Endothelial cell of umbilical vein (primary cell): Measurements from ENCODE around the gene ZMIZ2. TPM values are rescaled to one million over a fixed set of nuclear protein-coding genes. Genes with fewer than 3 reads are reported as not detected.

Experiments used
- BruUV-seq: library from RNA; stranded (reverse); fragments of 400-500 nt; replicated peaks from 2 replicates; lab custom pipeline; 2021; lab: Mats Ljungman, UMichigan
- CTCF ChIA-PET: fragments of 300-600, 350-600 bp; sonication (Branson Sonifier 250); formaldehyde crosslinking; loops from one replicate; lab custom pipeline; 2021; ENCODE audit warnings: antibody characterized with exemption, inconsistent platforms; lab: Charles Lee
- POLR2A ChIA-PET: fragments of 300-600, 350-600 bp; sonication (Branson Sonifier 250); formaldehyde crosslinking; loops from one replicate; lab custom pipeline; 2021; ENCODE audit warnings: antibody characterized with exemption, inconsistent platforms; lab: Charles Lee
- DNase-seq: peaks from one replicate; pipeline ENCODE4 v3.0.0-alpha.2; 2011; ENCODE audit warnings: low read depth, low spot score
- FAIRE-seq: peaks from 2 replicates; lab custom pipeline; 2011; peaks lifted over from hg19 to GRCh38; lab: Jason Lieb, UNC
- H2AFZ ChIP-seq: 2 replicates; pipeline ENCODE4 v1.6.0; 2012; ENCODE audit warnings: low read depth, low read length, control low read depth, inconsistent platforms
- H3K27ac ChIP-seq: 2 replicates; pipeline ENCODE4 v1.5.1; 2011; ENCODE audit warnings: low read depth, mild to moderate bottlenecking, control low read depth, low read length, moderate library complexity; ENCODE audit not compliant: insufficient read depth
- H3K27me3 ChIP-seq, 2 experiments: 2 replicates each; pipeline versions ENCODE4 v1.6.0 to v1.6.1; 2011; ENCODE audit warnings: low read length in 2 of 2, mixed read lengths in 1 of 2; ENCODE audit not compliant: control insufficient read depth in 2 of 2, insufficient read depth in 2 of 2
- H3K36me3 ChIP-seq, 2 experiments: 2 replicates in 1 of 2; 3 replicates in 1 of 2; pipeline ENCODE4 v1.5.1; 2011; ENCODE audit warnings: low read length in 2 of 2, mild to moderate bottlenecking in 1 of 2, moderate library complexity in 1 of 2; ENCODE audit not compliant: control insufficient read depth in 2 of 2, insufficient read depth in 2 of 2; ENCODE audit errors: extremely low read depth in 1 of 2
- H3K4me1 ChIP-seq: 3 replicates; pipeline ENCODE4 v1.5.1; 2011; ENCODE audit warnings: mild to moderate bottlenecking, low read length; ENCODE audit not compliant: control insufficient read depth, insufficient read depth; ENCODE audit errors: extremely low read depth
- H3K4me2 ChIP-seq: 2 replicates; pipeline ENCODE4 v1.6.1; 2011; ENCODE audit warnings: low read length, control low read depth, mixed read lengths; ENCODE audit not compliant: insufficient read depth
- H3K4me3 ChIP-seq, 3 experiments: fragments of 200-600 bp in 1 of 3; sonication (generic), shearing (Covaris generic) in 1 of 3; replicated peaks in 1 of 3; 2 replicates each; pipeline ENCODE4 v1.5.1; 2011 to 2016; ENCODE audit warnings: control low read depth in 3 of 3, low read length in 3 of 3, mild to moderate bottlenecking in 2 of 3, inconsistent platforms in 1 of 3, low read depth in 1 of 3, moderate library complexity in 1 of 3; ENCODE audit not compliant: insufficient read depth in 1 of 3
- H3K79me2 ChIP-seq: 2 replicates; pipeline ENCODE4 v1.6.0; 2012; ENCODE audit warnings: low read length, inconsistent platforms; ENCODE audit not compliant: control insufficient read depth, insufficient read depth
- H3K9ac ChIP-seq: replicated peaks from 2 replicates; pipeline ENCODE3; 2011; ENCODE audit warnings: low read length, control low read depth; ENCODE audit not compliant: insufficient read depth; ENCODE audit errors: extremely low read depth
- H3K9me1 ChIP-seq: replicated peaks from 3 replicates; pipeline ENCODE4 v1.6.0; 2011; ENCODE audit warnings: mild to moderate bottlenecking, low read length; ENCODE audit not compliant: control insufficient read depth, insufficient read depth; ENCODE audit errors: extremely low read depth
- H3K9me3 ChIP-seq: replicated peaks from 2 replicates; pipeline ENCODE4 v1.5.1; 2012; ENCODE audit warnings: low read length, inconsistent platforms; ENCODE audit not compliant: control insufficient read depth, insufficient read depth
- H4K20me1 ChIP-seq: replicated peaks from 2 replicates; pipeline ENCODE3; 2011; ENCODE audit warnings: mild to moderate bottlenecking, low read length; ENCODE audit not compliant: control insufficient read depth, insufficient read depth; ENCODE audit errors: extremely low read depth
- CTCF ChIP-seq, 2 donors: IDR thresholded peaks; 1 replicate in 1 of 2; 2 replicates in 1 of 2; pipeline ENCODE4 v1.5.1; 2011; ENCODE audit warnings: low read length in 2 of 2, mild to moderate bottlenecking in 2 of 2, moderate library complexity in 2 of 2, control low read depth in 1 of 2, inconsistent platforms in 1 of 2, low read depth in 1 of 2; ENCODE audit not compliant: insufficient read depth in 1 of 2; ENCODE audit errors: extremely low read depth in 1 of 2
- EZH2 ChIP-seq: IDR thresholded peaks from 2 replicates; pipeline ENCODE4 v1.6.1; 2012; ENCODE audit warnings: borderline replicate concordance, low read depth, mild to moderate bottlenecking, moderate library complexity, low read length, inconsistent platforms; ENCODE audit not compliant: severe bottlenecking
- FOS ChIP-seq: IDR thresholded peaks from 2 replicates; pipeline ENCODE4 v1.6.1; 2011; ENCODE audit warnings: mild to moderate bottlenecking, low read length, moderate library complexity, borderline replicate concordance; ENCODE audit not compliant: insufficient read depth
- GATA2 ChIP-seq: IDR thresholded peaks from 2 replicates; pipeline ENCODE4 v1.7.0; 2011; ENCODE audit warnings: low read depth, mild to moderate bottlenecking, moderate library complexity, mixed read lengths, low read length; ENCODE audit not compliant: insufficient read length, insufficient read depth
- JUN ChIP-seq: IDR thresholded peaks from 2 replicates; pipeline ENCODE4 v1.6.1; 2011; ENCODE audit warnings: borderline replicate concordance, low read depth; ENCODE audit not compliant: insufficient read length, insufficient read depth
- MAX ChIP-seq: IDR thresholded peaks from 2 replicates; pipeline ENCODE4 v1.6.1; 2011; ENCODE audit not compliant: insufficient read depth, insufficient read length
- MYC ChIP-seq: IDR thresholded peaks from one replicate; pipeline ENCODE4 v1.6.1; 2011; ENCODE audit warnings: mild to moderate bottlenecking, low read depth, low read length
- POLR2A ChIP-seq: IDR thresholded peaks from 2 replicates; pipeline ENCODE4 v1.6.1; 2012; ENCODE audit warnings: low read depth, mild to moderate bottlenecking, control low read depth, low read length
- POLR2AphosphoS5 ChIP-seq: IDR thresholded peaks from 2 replicates; pipeline ENCODE4 v1.6.1; 2012; ENCODE audit warnings: low read depth, mild to moderate bottlenecking, control low read depth, low read length, moderate library complexity; ENCODE audit not compliant: insufficient read depth
- dilution Hi-C: fragments of 300-500 bp; cut with MboI; formaldehyde crosslinking; loops from one replicate; pipeline ENCODE4 v1.15.0; 2019; ENCODE audit warnings: low sequenced_read_pairs; ENCODE audit not compliant: extremely low pct_ligation_motif_present
- intact Hi-C: fragments of 100-400 bp; cut with micrococcal nuclease; formaldehyde crosslinking; loops from one replicate; pipeline ENCODE4 v1.10.0; 2022
- polyA plus RNA-seq, 4 experiments: library from polyadenylated mRNA; depleted of rRNA in 3 of 4; stranded (reverse) in 3 of 4; unstranded in 1 of 4; fragments of >200 nt; gene quantifications; 2 replicates each; pipeline versions ENCODE4 v1.2.1 to v1.2.3, GENCODE V29; 2011 to 2012; ENCODE audit warnings: missing spikeins in 1 of 4
- total RNA-seq: library from RNA; stranded (reverse); gene quantifications from 2 replicates; pipeline ENCODE4 v1.2.3, GENCODE V29; 2021

The ZMIZ2 gene
- total and polyA plus RNA-seq, 2 donors (not counting 3 experiments of a cell fraction or from before 2014, with no cell fraction given) = 30.6 to 87.5 TPM

- dilution Hi-C loops (no loop called here), intact Hi-C loops (no loop called here)
- no peak overlapping the region for H2AFZ ChIP-seq
- TF ChIP-seq FOS = no peak
- no peak for TF ChIP-seq CTCF (IDR thresholded peaks at IDR 0.05; ENCODE audit: extremely low read depth in 1 of 2, insufficient read depth in 1 of 2, low read depth in 1 of 2, low read length in 2 of 2)
- TF ChIP-seq POLR2A = no peak
- TF ChIP-seq MAX = no peak
- no peak for TF ChIP-seq POLR2AphosphoS5
- TF ChIP-seq GATA2 = no peak
- TF ChIP-seq JUN = no peak
- no peak for TF ChIP-seq EZH2
- TF ChIP-seq MYC = no peak
- no peaks in the 10 kb centered on the region for H3K9me1 ChIP-seq
- H3K4me2 ChIP-seq = no peak overlapping the region
- no peak overlapping the region for H3K4me3 ChIP-seq
- no peaks in the 10 kb centered on the region for H3K79me2 ChIP-seq
- DNase-seq (no peak), FAIRE-seq (no peak)
- no peaks in the 10 kb centered on the region for H3K4me1 ChIP-seq
- H3K27me3 ChIP-seq = no peaks in the 10 kb centered on the region
- ChIA-PET CTCF (interaction anchor here (1.4 kb wide), 1 partner anchor 82 kb away, joined by 6 read pairs; the partner anchor contains the start of gene H2AZ2), POLR2A (no interaction called here)
- H3K27ac ChIP-seq = no peak overlapping the region
- H4K20me1 ChIP-seq = no peaks in the 10 kb centered on the region
- H3K36me3 ChIP-seq = peaks cover 5 to 64% of the 10 kb centered on the region in 2 experiments
- no peaks in the 10 kb centered on the region for H3K9me3 ChIP-seq
- no TSS peak for BruUV-seq
- H3K9ac ChIP-seq = no peak overlapping the region
Observed at GRCh38 chr7:44765579-44766415, 17.1 kb downstream of the ZMIZ2 start.
